SU-DHL-6 (cell line): Measurements from ENCODE around the gene HERC3.

ENCODE experiments used
- H2AFZ ChIP-seq: fragments of 200-600 bp; sonication (generic); 2 replicates; pipeline ENCODE4 v1.6.1; 2014; ENCODE audit warnings: low read depth, mild to moderate bottlenecking, moderate library complexity, mixed read lengths, antibody characterized with exemption, low read length; ENCODE audit not compliant: severe bottlenecking
- H3F3A ChIP-seq: fragments of 200-600 bp; shearing (Covaris generic); 2 replicates; pipeline ENCODE4 v1.6.0; 2016; ENCODE audit warnings: antibody characterized with exemption, mild to moderate bottlenecking; ENCODE audit not compliant: insufficient read depth
- H3K27ac ChIP-seq: fragments of 200-600 bp; sonication (generic); 2 replicates; pipeline ENCODE4 v1.5.1; 2016; ENCODE audit warnings: low read depth, mild to moderate bottlenecking, low read length, moderate library complexity, mixed read lengths
- H3K27me3 ChIP-seq: fragments of 200-600 bp; sonication (generic), shearing (Covaris generic); 2 replicates; pipeline ENCODE4 v1.6.0; 2014; ENCODE audit warnings: mild to moderate bottlenecking, low read length
- H3K36me3 ChIP-seq: fragments of 200-600 bp; sonication (generic); 2 replicates; pipeline ENCODE4 v1.6.1; 2014; ENCODE audit warnings: mild to moderate bottlenecking, low read length, mixed read lengths
- H3K4me2 ChIP-seq: fragments of 300-600, 200-600 bp; shearing (Covaris generic), sonication (generic); 2 replicates; pipeline ENCODE4 v1.6.0; 2014; ENCODE audit warnings: low read length, low read depth, mild to moderate bottlenecking; ENCODE audit not compliant: poor library complexity, severe bottlenecking
- H3K4me3 ChIP-seq: fragments of 200-600 bp; sonication (generic); 2 replicates; pipeline ENCODE4 v1.5.1; 2014; ENCODE audit warnings: antibody characterized with exemption, low read length, mild to moderate bottlenecking, mixed read lengths; ENCODE audit not compliant: insufficient read depth, poor library complexity, severe bottlenecking
- H3K79me2 ChIP-seq: fragments of 200-600 bp; sonication (generic); 2 replicates; pipeline ENCODE4 v1.6.1; 2014; ENCODE audit warnings: mild to moderate bottlenecking, low read length, moderate library complexity; ENCODE audit not compliant: insufficient read depth
- H3K9ac ChIP-seq: fragments of 200-600 bp; sonication (generic); 2 replicates; pipeline ENCODE4 v1.7.0; 2014; ENCODE audit warnings: mild to moderate bottlenecking, low read length
- H3K9me2 ChIP-seq: fragments of 200-600 bp; sonication (generic); replicated peaks from 2 replicates; pipeline ENCODE4 v1.6.1; 2014; ENCODE audit warnings: low read length; ENCODE audit not compliant: insufficient read depth
- H3K9me3 ChIP-seq: fragments of 200-600 bp; sonication (generic); 2 replicates; pipeline ENCODE4 v1.6.1; 2014; ENCODE audit warnings: low read length, mixed read lengths; ENCODE audit not compliant: insufficient read depth
- H4K20me1 ChIP-seq: fragments of 200-600 bp; sonication (generic); 2 replicates; pipeline ENCODE4 v1.6.1; 2014; ENCODE audit warnings: low read depth, mild to moderate bottlenecking, antibody characterized with exemption, low read length, moderate library complexity, mixed read lengths
- EZH2phosphoT487 ChIP-seq: fragments of 200-600 bp; sonication (generic), shearing (Covaris generic); conservative IDR thresholded peaks from 2 replicates; pipeline ENCODE4 v1.6.1; 2018; ENCODE audit warnings: mild to moderate bottlenecking, antibody characterized with exemption, low read length, moderate library complexity, mixed read lengths
- TF ChIP-seq, protein P1 (sequence below): fragments of 200-600 bp; sonication (generic); IDR thresholded peaks from one replicate; pipeline ENCODE4 v1.5.1; 2017; ENCODE audit warnings: antibody characterized with exemption, mild to moderate bottlenecking, low read length, moderate library complexity; ENCODE audit not compliant: insufficient read depth, poor library complexity, severe bottlenecking

Gene HERC3

DNA sequence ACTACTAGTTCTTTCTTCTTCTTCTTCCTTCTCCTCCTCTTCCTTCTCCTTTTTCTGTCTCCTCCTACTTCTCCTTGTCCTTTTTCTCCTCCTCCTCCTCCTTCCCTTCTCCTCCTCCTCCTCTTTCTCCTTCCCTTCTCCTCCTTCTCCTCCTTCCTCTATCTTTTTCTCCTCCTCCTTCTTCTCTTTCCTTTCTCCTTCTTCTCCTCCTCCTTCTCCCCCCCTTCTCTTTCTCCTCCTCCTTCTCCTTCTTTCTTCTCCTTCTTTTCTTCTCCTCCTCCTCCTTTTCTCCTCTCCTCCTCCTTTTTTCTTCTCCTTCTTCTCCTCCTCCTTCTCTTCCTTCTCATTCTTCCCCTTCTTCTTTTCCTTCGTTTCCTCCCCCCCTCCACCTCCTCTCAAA is 127.1 kb downstream of the HERC3 start:
- Histone ChIP-seq H3K36me3 (0 out of 2 replicates have a peak, but pooled peaks cover 3% of the 10 kb centered on the region), H3K4me2 (no peak overlapping the region), H3F3A (no peaks in the 10 kb centered on the region), H3K27ac (no peak overlapping the region), H3K9me3 (no peaks in the 10 kb centered on the region), H3K79me2 (no peaks in the 10 kb centered on the region), H3K9me2 (no peaks in the 10 kb centered on the region), H3K27me3 (no peaks in the 10 kb centered on the region), H3K9ac (no peak overlapping the region), H3K4me3 (no peak overlapping the region), H2AFZ (no peak overlapping the region), H4K20me1 (no peaks in the 10 kb centered on the region)
- TF ChIP-seq EZH2phosphoT487: no peak
- TF ChIP-seq, protein P1, sequence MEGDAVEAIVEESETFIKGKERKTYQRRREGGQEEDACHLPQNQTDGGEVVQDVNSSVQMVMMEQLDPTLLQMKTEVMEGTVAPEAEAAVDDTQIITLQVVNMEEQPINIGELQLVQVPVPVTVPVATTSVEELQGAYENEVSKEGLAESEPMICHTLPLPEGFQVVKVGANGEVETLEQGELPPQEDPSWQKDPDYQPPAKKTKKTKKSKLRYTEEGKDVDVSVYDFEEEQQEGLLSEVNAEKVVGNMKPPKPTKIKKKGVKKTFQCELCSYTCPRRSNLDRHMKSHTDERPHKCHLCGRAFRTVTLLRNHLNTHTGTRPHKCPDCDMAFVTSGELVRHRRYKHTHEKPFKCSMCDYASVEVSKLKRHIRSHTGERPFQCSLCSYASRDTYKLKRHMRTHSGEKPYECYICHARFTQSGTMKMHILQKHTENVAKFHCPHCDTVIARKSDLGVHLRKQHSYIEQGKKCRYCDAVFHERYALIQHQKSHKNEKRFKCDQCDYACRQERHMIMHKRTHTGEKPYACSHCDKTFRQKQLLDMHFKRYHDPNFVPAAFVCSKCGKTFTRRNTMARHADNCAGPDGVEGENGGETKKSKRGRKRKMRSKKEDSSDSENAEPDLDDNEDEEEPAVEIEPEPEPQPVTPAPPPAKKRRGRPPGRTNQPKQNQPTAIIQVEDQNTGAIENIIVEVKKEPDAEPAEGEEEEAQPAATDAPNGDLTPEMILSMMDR: no peak

DNA sequence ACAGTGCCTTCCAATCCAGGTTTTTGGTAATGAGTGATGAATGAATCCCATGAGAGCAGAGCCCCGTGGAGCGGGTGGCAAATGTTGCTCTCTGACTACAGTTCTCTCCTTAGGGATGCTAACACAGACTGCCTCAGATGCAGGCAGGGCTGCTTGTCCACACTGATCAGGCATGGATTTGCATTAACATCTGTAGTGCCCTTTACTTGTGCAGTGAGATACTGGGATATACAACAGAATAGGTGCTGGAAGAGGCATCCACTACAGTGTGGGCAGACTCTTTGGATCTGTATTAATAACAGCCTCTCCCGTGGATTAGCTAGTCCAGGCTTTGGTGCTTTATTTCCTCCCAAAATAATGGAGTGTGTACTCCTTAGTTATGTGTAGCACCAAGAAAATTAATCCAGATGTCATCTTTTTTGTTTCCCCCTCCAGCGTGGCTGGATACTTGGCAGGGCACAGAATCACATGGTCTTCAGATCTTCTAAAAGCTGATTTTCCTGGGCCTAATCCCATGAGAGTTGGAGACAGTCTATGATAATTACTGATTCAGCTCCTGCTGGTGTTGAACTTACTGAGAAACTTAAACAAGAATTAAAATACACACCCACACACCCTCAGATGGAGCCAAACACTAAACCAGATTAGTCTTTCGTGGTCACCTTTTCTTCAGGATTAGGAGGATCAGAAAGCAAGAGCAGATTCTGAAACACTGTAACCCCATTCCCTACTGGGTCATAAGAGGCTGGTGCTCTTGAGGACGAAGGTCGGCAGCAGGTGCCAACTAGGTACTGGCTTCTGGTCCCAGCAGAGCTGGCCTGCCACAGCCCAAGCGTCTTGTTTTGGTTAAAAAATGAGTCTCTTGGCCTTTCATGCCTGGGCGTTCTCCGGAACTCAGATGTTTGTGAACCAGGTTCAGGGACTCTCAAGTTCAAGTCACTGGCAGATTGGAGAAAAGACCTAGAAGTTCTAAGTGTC is 128.5 kb downstream of the HERC3 start:
- no peak overlapping the region for H3K4me2 ChIP-seq
- no peaks in the 10 kb centered on the region for H3K27me3 ChIP-seq
- H4K20me1 ChIP-seq: no peaks in the 10 kb centered on the region
- no peaks in the 10 kb centered on the region for H3K9me2 ChIP-seq
- H3K36me3 ChIP-seq: 0 out of 2 replicates have a peak, but pooled peaks cover 3% of the 10 kb centered on the region
- no peaks in the 10 kb centered on the region for H3K79me2 ChIP-seq
- H2AFZ ChIP-seq: no peak overlapping the region
- no peaks in the 10 kb centered on the region for H3F3A ChIP-seq
- no peak overlapping the region for H3K9ac ChIP-seq
- H3K4me3 ChIP-seq: no peak overlapping the region
- no peaks in the 10 kb centered on the region for H3K9me3 ChIP-seq
- H3K27ac ChIP-seq: no peak overlapping the region
- no peak for TF ChIP-seq EZH2phosphoT487

DNA sequence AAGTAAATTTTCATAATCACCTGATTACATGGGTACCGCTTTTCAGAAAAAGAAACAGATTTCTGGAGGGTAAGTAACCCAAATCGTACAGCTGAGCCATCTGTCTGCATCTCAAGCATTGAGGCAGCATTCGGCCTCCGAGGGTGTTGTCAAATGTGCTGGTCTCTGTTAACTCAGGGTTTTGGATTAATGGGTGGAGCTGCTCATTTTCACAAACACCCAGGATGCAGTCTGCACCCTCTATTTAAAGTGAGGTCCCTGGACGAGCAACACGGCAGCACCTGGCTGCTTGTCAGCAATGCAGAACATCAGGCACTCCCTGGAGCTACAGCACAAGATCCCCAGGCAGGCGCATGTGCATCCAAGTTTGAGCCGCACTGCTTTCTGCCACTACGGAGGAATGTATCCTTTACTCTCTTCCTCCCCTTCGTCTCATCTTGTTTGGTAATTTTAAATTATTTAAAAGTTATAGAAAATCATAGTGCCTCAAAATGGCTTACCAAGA is 130.0 kb downstream of the HERC3 start:
- no peak overlapping the region for H3K4me2 ChIP-seq

More for the DNA sequence above, 130.0 kb downstream of the HERC3 start:
- Histone ChIP-seq H3F3A (no peaks in the 10 kb centered on the region), H3K36me3 (0 out of 2 replicates have a peak, but pooled peaks cover 3% of the 10 kb centered on the region), H3K79me2 (no peaks in the 10 kb centered on the region), H2AFZ (no peak overlapping the region), H3K27ac (no peak overlapping the region), H3K9me2 (no peaks in the 10 kb centered on the region), H3K9me3 (no peaks in the 10 kb centered on the region), H3K9ac (no peak overlapping the region), H4K20me1 (no peaks in the 10 kb centered on the region), H3K4me3 (no peak overlapping the region), H3K27me3 (no peaks in the 10 kb centered on the region)
- TF ChIP-seq, protein P1: no peak
- no peak for TF ChIP-seq EZH2phosphoT487
